ENCODE results near the gene JMJD1C.

JMJD1C gene

GRCh38 chr10:63171926-63172325, 293.9 kb downstream of the JMJD1C start:
- Histone ChIP-seq H2AFZ (ENCODE audit: low read length) (no peak overlapping the region), H3K9me2 (replicated peaks; ENCODE audit: low read depth, low read length) (no peaks in the 10 kb centered on the region), H3K4me1 (ENCODE audit: insufficient read depth, low read length, poor library complexity, severe bottlenecking) (peaks cover 7% of the 10 kb centered on the region), H3K4me2 (ENCODE audit: low read depth, low read length, poor library complexity, severe bottlenecking) (no peak overlapping the region), H4K20me1 (ENCODE audit: insufficient read depth, low read length, poor library complexity, severe bottlenecking) (no peaks in the 10 kb centered on the region), H3K79me2 (ENCODE audit: insufficient read depth, low read length) (no peaks in the 10 kb centered on the region), H3K36me3 (ENCODE audit: insufficient read depth, low read length) (peaks cover 81% of the 10 kb centered on the region; the same call in 1 of the 2 replicates), H3K27me3 (ENCODE audit: insufficient read depth, low read length, poor library complexity, severe bottlenecking) (no peaks in the 10 kb centered on the region), H3K9ac (ENCODE audit: low read depth, low read length, poor library complexity, severe bottlenecking) (no peak overlapping the region), H3K4me3 (ENCODE audit: low read length, poor library complexity, severe bottlenecking) (no peak overlapping the region), H3K9me3 (ENCODE audit: insufficient read depth, low read depth, low read length) (no peaks in the 10 kb centered on the region), H3F3A (ENCODE audit: low read depth) (no peaks in the 10 kb centered on the region)
- no peak for TF ChIP-seq CTCF (conservative IDR thresholded peaks at IDR 0.05; ENCODE audit: low read length)
- no peak for TF ChIP-seq EZH2phosphoT487 (IDR thresholded peaks at IDR 0.05; ENCODE audit: borderline replicate concordance)

- Histone ChIP-seq H3F3A (ENCODE audit: low read depth) (no peaks in the 10 kb centered on the region), H4K20me1 (ENCODE audit: insufficient read depth, low read length, poor library complexity, severe bottlenecking) (no peaks in the 10 kb centered on the region), H2AFZ (ENCODE audit: low read length) (no peak overlapping the region), H3K4me1 (ENCODE audit: insufficient read depth, low read length, poor library complexity, severe bottlenecking) (peaks cover 7% of the 10 kb centered on the region), H3K27me3 (ENCODE audit: insufficient read depth, low read length, poor library complexity, severe bottlenecking) (no peaks in the 10 kb centered on the region), H3K4me2 (ENCODE audit: low read depth, low read length, poor library complexity, severe bottlenecking) (no peak overlapping the region), H3K9ac (ENCODE audit: low read depth, low read length, poor library complexity, severe bottlenecking) (no peak overlapping the region), H3K9me3 (ENCODE audit: insufficient read depth, low read depth, low read length) (no peaks in the 10 kb centered on the region), H3K36me3 (ENCODE audit: insufficient read depth, low read length) (peaks cover 75% of the 10 kb centered on the region; the same call in 1 of the 2 replicates), H3K4me3 (ENCODE audit: low read length, poor library complexity, severe bottlenecking) (no peak overlapping the region), H3K79me2 (ENCODE audit: insufficient read depth, low read length) (no peaks in the 10 kb centered on the region), H3K9me2 (replicated peaks; ENCODE audit: low read depth, low read length) (no peaks in the 10 kb centered on the region)
- TF ChIP-seq CTCF (conservative IDR thresholded peaks at IDR 0.05; ENCODE audit: low read length) (no peak), EZH2phosphoT487 (IDR thresholded peaks at IDR 0.05; ENCODE audit: borderline replicate concordance) (no peak)
Measured at GRCh38 chr10:63171255-63171855, 294.4 kb downstream of the JMJD1C start.

- peaks cover 65% of the 10 kb centered on the region; the same call in 1 of the 2 replicates for H3K36me3 ChIP-seq (ENCODE audit: insufficient read depth, low read length)
- no peak overlapping the region for H3K9ac ChIP-seq (ENCODE audit: low read depth, low read length, poor library complexity, severe bottlenecking)
- no peak overlapping the region for H3K4me2 ChIP-seq (ENCODE audit: low read depth, low read length, poor library complexity, severe bottlenecking)
Measured at GRCh38 chr10:63169624-63170023, 296.2 kb downstream of the JMJD1C start.

More at GRCh38 chr10:63169624-63170023, 296.2 kb downstream of the JMJD1C start:
- no peaks in the 10 kb centered on the region for H3F3A ChIP-seq (ENCODE audit: low read depth)
- TF ChIP-seq EZH2phosphoT487 (IDR thresholded peaks at IDR 0.05; ENCODE audit: borderline replicate concordance) = no peak
- no peak for TF ChIP-seq CTCF (conservative IDR thresholded peaks at IDR 0.05; ENCODE audit: low read length)
- H3K79me2 ChIP-seq (ENCODE audit: insufficient read depth, low read length) = no peaks in the 10 kb centered on the region
- no peaks in the 10 kb centered on the region for H3K9me2 ChIP-seq (replicated peaks; ENCODE audit: low read depth, low read length)
- no peaks in the 10 kb centered on the region for H3K9me3 ChIP-seq (ENCODE audit: insufficient read depth, low read depth, low read length)
- no peaks in the 10 kb centered on the region for H4K20me1 ChIP-seq (ENCODE audit: insufficient read depth, low read length, poor library complexity, severe bottlenecking)
- H3K27me3 ChIP-seq (ENCODE audit: insufficient read depth, low read length, poor library complexity, severe bottlenecking) = no peaks in the 10 kb centered on the region
- no peak overlapping the region for H2AFZ ChIP-seq (ENCODE audit: low read length)
- H3K4me3 ChIP-seq (ENCODE audit: low read length, poor library complexity, severe bottlenecking) = no peak overlapping the region
- H3K4me1 ChIP-seq (ENCODE audit: insufficient read depth, low read length, poor library complexity, severe bottlenecking) = peaks cover 7% of the 10 kb centered on the region

All from Loucy (cell line).